SKM-1 (cell line): ENCODE data around the gene CDCA3.

Experiments
- DNase-seq: peaks from one replicate; lab custom pipeline; 2025; ENCODE audit not compliant: unreplicated experiment; lab: John Stamatoyannopoulos, UW

CDCA3 gene

DNA sequence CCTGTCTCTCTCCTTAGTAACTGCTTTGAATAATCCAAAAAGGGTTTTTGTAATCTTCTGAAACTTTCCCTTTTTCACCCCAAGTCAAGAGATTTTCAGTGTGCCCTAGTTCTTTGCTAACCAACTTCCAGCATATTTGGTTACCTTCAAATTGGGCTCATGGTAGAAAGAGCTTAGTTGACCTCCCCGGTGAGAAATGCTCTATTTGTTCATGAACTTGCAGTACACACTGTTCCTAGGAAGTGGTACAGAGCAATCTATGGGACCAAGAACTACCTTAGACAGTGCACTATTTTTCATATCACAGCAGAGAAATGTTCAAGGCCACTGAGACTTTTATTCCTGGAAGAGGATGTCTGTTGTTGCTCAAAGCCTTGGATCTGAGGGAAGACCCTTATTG, 2.5 kb upstream of the CDCA3 start:
- DNase-seq, result no peak

- DNase-seq, result no peak
Measured at GRCh38 chr12:6852651-6853354, 1.7 kb upstream of the CDCA3 start.

GRCh38 chr12:6851921-6852650, 1.0 kb upstream of the CDCA3 start, which contains the start of gene USP5:
USP5 (plus strand) TSS chr12:6852150; CDS start chr12:6852180, 30 bp downstream.
- peak; percentile 90 for DNase-seq

- DNase-seq, result no peak
Measured at GRCh38 chr12:6850796-6851152, 312 bp downstream of the CDCA3 start.

GRCh38 chr12:6849976-6850560, 1.0 kb downstream of the CDCA3 start:
- DNase-seq, result no peak

- no peak for DNase-seq
Measured at GRCh38 chr12:6849427-6849826, 1.7 kb downstream of the CDCA3 start.

DNA sequence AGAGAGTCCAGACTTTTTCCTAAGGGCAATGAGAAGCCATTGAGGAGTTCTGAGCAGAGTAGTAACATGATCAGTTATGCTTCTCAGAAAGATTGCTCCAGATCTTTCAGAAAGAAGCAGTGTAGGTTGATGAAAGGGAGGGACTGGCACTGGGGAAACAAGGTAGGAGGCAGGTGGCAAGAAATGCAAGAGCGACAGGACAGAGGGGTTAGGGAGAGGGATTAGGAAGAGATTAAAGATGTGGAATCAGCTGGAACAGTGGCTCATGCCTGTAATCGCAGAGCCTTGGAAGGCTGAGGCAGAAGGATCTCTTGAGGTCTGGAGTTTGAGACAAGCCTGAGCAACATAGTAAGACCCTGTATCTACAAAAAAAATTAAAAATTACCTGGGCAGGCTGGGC, 3.4 kb downstream of the CDCA3 start:
- no peak for DNase-seq

DNA sequence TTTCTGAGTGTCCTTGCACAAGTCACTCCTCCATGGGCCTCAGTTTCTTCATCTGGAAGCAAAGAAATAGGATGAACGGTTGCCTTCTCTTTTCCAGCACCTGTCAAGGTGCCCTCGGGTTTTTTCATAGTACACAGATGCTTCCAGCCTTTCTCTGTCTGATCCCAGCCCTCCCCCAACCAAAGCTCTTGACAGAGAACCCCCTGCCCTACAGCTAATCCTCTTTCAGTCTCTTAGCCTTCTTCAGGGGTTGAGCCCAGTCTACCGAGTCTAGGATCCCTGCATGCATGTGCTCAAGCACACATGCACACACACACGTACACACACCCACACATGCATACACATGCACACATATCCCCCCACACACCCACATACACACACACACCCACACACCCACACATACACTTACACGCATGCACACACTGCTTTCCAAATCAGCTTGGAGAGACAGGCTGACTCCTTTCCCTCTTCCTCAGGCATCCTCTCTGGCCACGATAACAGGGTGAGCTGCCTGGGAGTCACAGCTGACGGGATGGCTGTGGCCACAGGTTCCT, 4.7 kb downstream of the CDCA3 start:
- no peak for DNase-seq

DNA sequence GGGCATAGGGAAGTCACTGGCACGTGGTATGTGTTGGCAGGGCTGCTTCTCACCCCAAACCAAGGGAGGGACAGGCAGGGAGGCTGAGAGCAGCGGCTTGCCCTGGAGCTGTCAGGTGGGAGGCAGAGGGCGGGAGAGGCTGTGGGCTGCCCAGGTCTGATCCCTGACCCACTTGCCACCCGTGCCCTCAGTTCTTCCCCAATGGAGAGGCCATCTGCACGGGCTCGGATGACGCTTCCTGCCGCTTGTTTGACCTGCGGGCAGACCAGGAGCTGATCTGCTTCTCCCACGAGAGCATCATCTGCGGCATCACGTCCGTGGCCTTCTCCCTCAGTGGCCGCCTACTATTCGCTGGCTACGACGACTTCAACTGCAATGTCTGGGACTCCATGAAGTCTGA, 5.7 kb downstream of the CDCA3 start:
- no peak for DNase-seq

- no peak for DNase-seq
Measured at GRCh38 chr12:6843118-6843902, 7.8 kb downstream of the CDCA3 start.

DNA sequence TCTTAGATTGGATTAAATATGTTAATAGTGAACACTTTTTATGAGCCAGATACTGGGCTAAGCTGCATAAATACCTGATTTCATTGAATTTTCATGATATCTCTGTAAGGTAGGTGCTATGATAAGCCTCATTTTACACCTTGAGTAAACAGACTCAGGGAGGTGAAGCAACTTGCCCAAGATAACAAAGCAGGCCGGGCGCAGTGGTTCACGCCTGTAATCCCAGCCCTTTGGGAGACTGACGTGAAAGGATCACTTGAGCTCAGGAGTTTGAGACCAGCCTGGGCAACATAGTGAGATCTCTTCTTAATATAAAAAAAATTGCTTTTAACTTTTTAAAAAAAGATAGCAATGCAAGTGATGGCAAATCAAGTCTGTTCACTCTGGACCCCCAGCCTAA, 9.0 kb downstream of the CDCA3 start:
- no peak for DNase-seq

GRCh38 chr12:6840761-6841515, 10.1 kb downstream of the CDCA3 start, which contains the start of gene GNB3:
GNB3 (plus strand) TSS chr12:6840925; CDS start chr12:6841288, 363 bp downstream.
- no peak for DNase-seq

DNA sequence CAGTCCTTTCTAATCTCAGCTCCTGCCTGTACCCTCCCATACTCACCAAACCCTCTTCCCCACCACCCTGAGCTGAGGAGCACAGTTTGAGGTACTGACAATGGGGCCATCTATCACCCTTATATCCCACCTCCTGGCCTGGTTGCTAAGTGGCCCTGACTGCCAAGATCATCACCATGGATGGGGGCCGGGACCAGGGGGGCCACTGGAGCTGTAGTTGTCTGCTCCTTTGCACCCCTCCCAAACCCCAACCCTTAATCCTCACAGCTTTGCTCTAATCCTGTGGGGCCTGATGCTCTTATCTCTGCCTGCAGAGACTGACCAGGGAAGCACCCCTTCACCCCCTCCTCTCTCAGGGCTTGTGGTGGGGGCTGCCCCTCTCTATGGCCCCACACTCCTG, 10.8 kb downstream of the CDCA3 start:
- no peak for DNase-seq

GRCh38 chr12:6839482-6840201, 11.4 kb downstream of the CDCA3 start:
- no peak for DNase-seq

GRCh38 chr12:6838854-6839253, 12.2 kb downstream of the CDCA3 start:
- no peak for DNase-seq

- DNase-seq, result no peak
Measured at GRCh38 chr12:6837370-6838060, 13.6 kb downstream of the CDCA3 start.

DNA sequence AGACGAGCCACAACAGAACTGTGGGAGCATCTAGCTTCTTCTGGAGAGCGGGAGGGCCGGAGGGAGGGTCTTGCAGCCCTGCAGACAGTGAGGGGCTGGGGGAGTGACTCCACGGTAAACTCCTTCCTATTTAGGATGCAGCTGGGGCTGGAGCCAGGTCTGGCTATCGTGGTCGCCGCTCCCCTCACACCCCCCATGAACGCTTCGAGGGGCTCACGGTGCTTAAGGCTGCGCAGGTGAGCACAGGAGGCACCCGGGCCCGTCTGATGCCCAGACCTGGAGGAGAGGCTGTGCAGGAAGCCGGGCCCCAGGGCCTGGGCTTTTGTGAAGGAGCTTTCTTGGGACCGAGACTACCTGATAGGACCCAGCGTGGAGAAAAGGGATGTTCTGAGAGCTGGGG, 14.2 kb downstream of the CDCA3 start:
- DNase-seq, result no peak

DNA sequence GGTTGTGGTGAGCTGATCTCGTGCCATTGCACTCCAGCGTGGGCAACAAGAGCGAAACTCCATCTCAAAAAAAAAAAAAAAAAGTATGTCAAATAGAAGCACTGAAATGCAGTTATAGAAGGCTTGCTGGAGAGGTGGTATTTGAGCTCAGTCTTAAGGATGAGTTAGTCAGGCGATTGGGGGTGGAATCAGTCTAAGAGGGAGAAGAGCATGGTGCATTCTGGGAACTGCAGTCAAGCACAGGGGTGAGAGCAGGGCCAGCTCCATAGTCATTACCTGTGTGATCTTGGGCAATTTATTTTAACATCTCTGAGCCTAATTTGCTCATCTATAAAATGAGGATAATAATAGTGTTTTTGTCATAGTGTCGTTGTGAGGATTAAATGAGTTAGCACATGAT, 16.2 kb downstream of the CDCA3 start:
- DNase-seq, result no peak

DNA sequence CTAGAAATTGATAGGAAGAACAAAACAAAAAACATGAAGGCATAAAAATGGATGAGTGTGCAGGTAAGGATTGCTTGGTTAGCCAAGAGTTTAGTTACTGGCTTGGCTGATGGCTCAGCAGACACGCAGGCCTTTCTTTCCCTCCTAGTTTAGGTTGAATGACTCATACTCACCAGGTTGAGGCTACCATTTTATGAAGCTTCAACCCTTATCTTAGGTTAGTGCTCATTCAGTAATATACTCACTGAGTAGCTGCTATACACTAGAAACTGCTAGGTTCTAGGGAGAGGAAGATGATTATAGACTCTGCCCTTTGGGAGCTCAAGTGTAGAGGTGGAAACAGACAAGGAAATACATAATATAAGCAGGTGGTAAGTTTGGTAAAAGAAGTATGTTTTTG, 16.8 kb downstream of the CDCA3 start:
- DNase-seq, result no peak
